ENCODE measurements around the gene MRAS.
"Not testable (repeated sequence)": the region's sequence is repeated elsewhere in the genome, so short reads cannot be mapped to it uniquely, and the experiment has no call there.

The MRAS gene

GRCh38 chr3:138367911-138368310 lies 19.5 kb downstream of the MRAS start:
- DNase-seq = no peak

- no peak for DNase-seq
Measured at GRCh38 chr3:138369151-138369900, 20.9 kb downstream of the MRAS start.

- DNase-seq = no peak
Measured at GRCh38 chr3:138370321-138370720, 21.9 kb downstream of the MRAS start.

- DNase-seq = no peak
Measured at GRCh38 chr3:138371070-138371965, 22.9 kb downstream of the MRAS start.

GRCh38 chr3:138373087-138373735 lies 24.8 kb downstream of the MRAS start:
- no peak for DNase-seq

GRCh38 chr3:138373736-138374094 lies 25.3 kb downstream of the MRAS start:
- DNase-seq = no peak

- no peak for DNase-seq
Measured at GRCh38 chr3:138374573-138375134, 26.3 kb downstream of the MRAS start.

GRCh38 chr3:138375447-138375846 lies 27.1 kb downstream of the MRAS start:
- DNase-seq = no peak

- no peak for DNase-seq
Measured at GRCh38 chr3:138376663-138377062, 28.3 kb downstream of the MRAS start.

GRCh38 chr3:138377212-138377611 lies 28.8 kb downstream of the MRAS start:
- not testable (repeated sequence) for DNase-seq

GRCh38 chr3:138377804-138378203 lies 29.4 kb downstream of the MRAS start:
- DNase-seq = no peak

- DNase-seq = no peak
Measured at GRCh38 chr3:138378331-138378730, 30.0 kb downstream of the MRAS start.

- DNase-seq = no peak
Measured at GRCh38 chr3:138378990-138379389, 30.6 kb downstream of the MRAS start.

GRCh38 chr3:138381413-138381901 lies 33.1 kb downstream of the MRAS start:
- DNase-seq = no peak

- no peak for DNase-seq
Measured at GRCh38 chr3:138381950-138382715, 33.8 kb downstream of the MRAS start.

- DNase-seq = no peak
Measured at GRCh38 chr3:138383715-138384465, 35.5 kb downstream of the MRAS start.

GRCh38 chr3:138384531-138384930 lies 36.2 kb downstream of the MRAS start:
- DNase-seq = no peak

GRCh38 chr3:138384976-138385375 lies 36.6 kb downstream of the MRAS start:
- DNase-seq = no peak

GRCh38 chr3:138389144-138389601 lies 40.8 kb downstream of the MRAS start:
- no peak for DNase-seq

- DNase-seq = no peak
Measured at GRCh38 chr3:138389841-138390581, 41.6 kb downstream of the MRAS start.

GRCh38 chr3:138390582-138390932 lies 42.2 kb downstream of the MRAS start:
- no peak for DNase-seq

Measured in DMS 273 treated with DMSO at 0.1 percent for 48 hours (cell line).